HG02852 (cell line): ENCODE data around the gene LRRC47.
"Not testable (repeated sequence)": the region's sequence is repeated elsewhere in the genome, so short reads cannot be mapped to it uniquely, and the experiment has no call there.

ENCODE experiments used
- ATAC-seq: cut with Tn5 transposase; IDR thresholded peaks from one replicate; pipeline ENCODE4 v1.9.1; 2021; ENCODE audit warnings: mild to moderate bottlenecking, moderate library complexity; ENCODE audit not compliant: unreplicated experiment

LRRC47 gene

DNA sequence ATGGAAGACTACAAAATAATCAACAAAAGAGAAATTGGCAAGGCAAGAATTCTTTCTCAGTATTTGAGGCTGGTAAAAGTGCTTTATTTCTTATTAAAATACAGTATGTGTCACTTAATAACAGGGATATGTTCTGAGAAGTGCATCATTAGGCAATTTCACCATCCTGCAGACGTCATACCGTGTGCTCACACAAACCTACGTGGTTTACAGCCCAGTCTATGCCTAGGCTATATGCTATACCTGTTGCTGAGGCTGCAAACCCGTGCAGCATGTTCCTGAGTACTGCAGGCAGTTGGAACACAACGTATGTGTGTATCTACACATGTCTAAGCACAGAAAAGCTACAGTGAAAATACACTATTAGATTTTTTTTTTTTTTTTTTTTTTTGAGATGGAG, 46.8 kb downstream of the LRRC47 start:
- ATAC-seq = no peak

DNA sequence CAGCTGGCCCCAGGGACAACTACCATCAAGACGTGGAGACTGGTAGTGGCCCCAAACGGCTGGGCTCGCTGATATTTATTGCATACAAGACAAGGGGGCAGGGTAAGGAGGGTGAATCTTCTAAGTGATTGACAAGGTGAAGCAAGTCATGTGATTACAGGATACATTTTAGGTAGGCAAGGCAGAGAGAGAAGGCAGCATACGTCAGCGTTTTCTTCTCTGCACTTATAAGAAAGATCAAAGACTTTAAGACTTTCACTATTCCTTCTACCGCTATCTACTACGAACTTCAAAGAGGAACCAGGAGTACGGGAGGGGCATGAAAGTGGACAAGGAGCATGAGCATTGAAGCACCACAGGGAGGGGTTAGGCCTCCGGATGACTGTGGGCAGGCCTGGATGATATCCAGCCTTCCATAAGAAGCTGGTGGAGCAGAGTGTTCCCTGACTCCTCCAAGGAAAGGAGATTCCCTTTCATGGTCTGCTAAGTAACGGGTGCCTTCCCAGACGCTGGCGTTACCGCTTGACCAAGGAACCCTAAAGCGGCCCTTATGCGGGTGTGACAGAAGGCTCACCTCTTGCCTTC, 47.9 kb downstream of the LRRC47 start:
- ATAC-seq = not testable (repeated sequence)

DNA sequence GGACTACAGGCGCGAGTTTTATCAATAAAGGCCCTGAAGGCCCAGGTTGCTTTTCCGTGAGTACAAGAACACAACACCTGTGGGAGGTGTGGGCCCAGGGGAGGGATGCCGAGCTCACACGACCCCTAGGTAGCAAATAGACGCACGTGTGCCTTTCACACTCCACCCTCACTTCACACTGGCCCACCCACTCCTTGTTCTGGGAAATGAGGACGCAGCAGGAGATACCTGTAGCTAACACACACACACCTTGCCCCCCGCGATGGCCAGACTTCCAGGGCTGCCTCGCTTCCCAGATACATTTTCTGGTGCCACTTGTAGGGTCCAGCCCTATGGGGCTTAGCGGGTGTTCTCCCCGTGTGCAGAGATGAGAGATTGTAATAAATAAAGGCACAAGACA, 48.4 kb downstream of the LRRC47 start:
- no peak for ATAC-seq

DNA sequence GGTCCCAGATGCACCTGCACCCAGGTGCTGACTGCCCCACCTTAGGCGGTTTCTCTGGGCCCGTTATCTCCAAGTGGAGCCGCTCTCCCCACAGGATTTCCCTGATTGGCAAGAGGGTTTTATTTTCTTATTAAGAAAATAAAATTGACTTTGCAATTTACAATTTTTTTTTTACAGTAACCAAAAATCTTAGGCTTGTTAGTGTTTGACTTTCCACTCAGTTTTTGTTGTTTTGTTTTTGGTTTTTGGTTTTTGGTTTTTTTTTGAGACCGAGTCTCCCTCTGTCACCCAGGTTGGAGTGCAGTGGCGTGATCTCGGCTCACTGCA, 48.8 kb downstream of the LRRC47 start:
- ATAC-seq = no peak

DNA sequence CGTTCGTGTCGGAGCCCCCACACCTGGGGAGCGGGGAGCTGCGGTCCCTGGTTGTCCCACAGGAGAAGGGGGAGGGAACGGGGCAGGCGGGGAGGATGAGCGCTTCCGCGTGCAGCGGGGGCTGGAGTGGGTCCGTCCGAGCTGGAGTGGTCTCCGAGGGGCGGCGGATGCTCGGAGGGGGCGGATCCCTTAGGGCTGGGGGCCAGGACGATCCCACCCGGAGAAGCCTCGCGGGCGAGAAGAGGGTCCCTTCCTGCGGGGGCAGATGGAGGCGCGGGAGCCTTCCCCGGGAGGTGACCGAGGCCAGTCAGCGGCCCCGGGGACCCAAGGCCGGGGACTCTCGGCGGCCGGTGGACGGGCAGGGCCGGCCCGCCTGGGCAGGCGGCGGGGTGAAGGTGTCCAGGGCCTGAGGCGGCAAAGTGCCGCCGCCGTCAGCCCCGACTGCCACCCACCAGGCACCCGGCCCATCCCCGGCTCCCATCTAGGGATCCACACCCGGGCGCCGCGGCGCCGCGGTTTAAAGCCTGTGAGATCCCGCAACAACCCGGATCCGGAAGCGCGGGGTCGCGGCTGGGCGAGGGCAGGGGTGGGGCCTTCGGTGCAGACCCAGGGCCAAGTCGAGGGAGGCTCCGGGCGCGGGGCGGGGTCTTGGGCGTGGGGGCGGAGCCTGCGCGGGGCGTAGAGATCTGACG, 49.3 kb downstream of the LRRC47 start:
- peak; percentile 79 for ATAC-seq

DNA sequence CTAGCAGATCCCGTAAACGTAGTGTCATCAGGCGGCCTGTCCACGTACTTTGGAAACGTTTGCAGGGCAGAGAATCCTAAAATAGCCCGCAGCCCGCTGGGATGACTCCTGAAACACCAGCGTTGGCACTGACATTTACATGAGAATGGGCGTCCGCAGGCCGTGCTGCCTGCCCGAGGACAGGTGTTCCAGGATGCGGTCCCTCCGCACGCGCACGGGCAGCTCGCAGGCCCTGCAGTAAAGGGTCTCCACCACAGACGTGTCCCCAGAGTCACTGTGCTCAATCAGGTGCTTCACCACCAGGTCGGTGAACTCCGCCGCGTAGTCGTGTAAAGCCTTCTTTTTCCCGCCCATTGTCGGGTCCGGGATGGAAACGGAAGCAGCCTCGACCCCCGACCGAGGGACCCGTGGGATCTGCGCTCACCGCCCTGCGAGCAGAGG, 49.9 kb downstream of the LRRC47 start:
- ATAC-seq = no peak

DNA sequence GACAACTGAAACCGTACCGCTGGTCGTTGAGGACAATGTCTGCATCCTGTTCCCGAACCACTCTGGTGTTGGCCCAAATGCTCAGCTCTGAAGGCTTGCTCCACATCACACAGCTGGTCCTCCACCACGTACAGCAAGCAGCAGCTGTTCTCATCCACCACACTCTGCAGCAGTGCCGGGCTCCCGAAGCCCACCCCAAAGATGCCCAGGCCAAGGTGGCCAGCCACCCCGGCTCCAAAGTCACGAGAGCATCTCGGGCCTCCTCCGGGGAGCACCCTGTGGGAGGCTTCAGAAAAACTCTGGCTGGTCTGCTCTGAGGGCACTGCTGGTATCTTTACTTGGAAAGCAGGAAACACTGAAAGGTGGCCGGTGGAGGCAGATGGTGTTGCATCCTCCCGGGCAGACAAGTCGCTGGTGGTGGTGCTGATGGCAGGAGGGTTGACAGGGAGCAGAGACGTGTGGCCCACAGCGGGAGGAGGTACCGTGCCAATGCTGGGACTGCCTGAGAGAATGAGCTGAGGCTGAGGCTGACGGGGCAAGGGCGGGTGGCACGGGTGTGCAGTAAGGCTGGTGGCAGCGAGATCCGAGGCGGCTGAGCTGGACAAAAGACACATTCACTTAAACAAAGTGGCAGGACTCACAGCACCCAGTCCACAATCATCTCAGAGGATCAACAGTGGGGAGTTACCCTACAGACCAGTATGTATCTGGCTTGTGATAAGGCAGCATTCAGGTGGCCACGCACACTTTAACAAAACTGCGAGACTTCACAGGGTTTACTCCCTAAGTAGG, 50.5 kb downstream of the LRRC47 start:
- ATAC-seq = no peak

DNA sequence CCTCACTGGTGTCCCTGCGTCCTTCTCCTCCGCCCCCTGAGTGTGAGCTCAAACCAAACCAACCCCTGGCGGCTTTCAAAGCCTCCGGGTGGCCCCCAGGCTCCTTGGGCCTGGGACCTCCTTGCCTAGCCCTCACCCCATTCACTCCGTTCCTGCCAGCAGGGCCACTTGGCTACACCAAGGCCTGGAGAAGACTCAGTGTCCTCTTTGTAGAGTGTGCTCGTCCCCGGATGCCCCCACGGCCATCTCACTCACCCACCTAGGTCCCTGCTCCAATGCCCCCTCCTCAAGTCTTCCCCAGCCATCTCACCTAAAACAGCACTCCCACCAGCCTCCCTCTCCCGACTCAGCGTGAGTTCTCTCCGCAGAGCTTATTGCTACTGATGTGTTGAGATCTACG, 51.2 kb downstream of the LRRC47 start:
- no peak for ATAC-seq

DNA sequence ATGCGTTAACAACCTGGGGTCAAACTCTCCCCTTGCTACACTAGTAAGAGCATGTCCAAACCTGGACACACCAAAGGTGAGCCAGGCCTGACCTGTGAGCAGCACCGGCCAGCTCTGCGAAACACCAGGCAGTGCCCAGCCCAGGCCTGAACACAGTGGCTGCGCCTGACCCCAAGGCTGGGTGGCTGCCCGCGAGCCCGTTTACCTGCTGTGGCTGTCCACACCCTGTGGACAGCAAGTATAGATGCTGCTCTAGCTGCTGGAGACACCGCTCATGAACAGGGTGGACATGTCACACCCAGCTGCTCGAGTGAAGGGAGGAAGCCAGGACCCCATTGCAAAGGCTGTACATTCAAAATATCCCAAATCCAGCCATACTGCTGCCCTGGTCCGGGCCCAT, 51.7 kb downstream of the LRRC47 start:
- ATAC-seq = no peak

DNA sequence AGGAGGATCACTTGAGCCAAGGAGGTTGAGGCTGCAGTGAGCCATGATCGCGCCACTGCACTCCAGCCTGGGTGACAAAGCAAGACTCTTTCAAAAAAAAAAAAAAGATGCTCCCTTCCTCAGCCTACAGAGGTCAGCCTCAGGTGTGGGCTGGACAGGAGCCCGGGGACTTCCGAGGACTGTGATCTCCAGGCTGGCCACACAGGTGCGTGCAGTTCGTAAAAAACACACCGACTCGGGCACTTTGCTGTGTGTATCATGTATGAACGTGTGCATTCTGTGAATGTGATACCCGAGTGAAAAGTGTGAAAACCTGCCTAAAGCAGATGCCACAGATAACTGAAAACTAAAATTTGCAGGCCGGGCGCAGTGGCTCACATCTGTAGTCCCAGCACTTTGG, 52.5 kb downstream of the LRRC47 start:
- ATAC-seq = no peak

DNA sequence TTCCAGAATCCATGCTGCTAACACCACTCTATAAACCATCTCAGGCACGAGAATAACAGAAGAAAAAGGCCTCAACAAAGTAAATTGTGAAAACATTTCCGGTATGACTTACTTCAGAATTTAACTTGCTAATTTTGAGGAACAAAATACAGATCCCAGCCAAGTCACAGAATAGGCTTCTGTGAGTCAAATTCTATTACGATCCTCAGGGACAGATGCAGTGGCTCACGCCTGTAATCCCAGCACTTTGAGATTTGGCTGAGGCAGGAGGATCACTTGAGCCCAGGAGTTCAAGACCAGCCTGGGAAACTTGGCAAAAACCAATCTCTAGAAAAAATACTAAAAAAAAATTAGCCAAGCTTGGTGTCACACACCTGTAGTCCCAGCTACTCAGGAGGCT, 52.9 kb downstream of the LRRC47 start:
- no peak for ATAC-seq

DNA sequence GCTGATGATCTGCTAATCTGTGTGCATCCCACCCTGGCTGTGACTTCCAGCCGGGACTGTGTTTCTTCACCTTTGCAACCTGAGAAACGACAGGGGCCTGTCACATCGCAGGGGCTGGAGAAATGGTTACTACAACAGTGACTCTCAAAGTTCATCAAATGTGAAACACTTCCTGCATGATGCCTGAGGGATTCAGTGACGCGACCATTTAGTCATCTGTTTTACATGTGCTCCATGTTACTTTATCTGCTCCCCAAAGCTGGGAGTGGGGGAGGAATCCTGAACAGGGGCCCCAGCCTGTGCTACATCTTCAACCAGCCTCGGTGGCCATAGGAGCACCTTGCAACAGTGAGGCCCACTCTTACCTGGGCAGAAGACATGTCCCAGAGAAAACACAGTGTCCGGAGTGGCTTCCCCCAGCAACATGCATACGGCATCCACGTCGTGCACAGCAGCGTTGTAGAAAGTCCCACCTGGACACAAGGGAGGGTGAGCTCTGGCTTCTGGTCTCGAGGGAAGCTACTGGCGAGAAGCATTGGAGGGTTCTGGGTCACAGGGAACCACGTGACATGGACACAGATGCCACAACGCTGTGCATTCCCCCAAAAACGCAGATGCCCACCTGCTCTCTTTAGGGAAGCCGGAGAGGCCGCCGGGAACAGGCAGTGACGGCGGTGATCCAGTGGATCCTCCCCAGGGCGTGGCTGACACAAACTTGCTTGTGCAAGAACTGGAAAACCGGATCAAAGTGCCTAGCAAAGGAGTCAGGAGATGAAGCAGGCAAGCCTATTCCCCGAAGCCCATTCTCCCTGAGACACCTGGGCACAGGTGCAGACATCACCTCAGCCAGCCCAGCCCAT, 53.6 kb downstream of the LRRC47 start:
- ATAC-seq = no peak

DNA sequence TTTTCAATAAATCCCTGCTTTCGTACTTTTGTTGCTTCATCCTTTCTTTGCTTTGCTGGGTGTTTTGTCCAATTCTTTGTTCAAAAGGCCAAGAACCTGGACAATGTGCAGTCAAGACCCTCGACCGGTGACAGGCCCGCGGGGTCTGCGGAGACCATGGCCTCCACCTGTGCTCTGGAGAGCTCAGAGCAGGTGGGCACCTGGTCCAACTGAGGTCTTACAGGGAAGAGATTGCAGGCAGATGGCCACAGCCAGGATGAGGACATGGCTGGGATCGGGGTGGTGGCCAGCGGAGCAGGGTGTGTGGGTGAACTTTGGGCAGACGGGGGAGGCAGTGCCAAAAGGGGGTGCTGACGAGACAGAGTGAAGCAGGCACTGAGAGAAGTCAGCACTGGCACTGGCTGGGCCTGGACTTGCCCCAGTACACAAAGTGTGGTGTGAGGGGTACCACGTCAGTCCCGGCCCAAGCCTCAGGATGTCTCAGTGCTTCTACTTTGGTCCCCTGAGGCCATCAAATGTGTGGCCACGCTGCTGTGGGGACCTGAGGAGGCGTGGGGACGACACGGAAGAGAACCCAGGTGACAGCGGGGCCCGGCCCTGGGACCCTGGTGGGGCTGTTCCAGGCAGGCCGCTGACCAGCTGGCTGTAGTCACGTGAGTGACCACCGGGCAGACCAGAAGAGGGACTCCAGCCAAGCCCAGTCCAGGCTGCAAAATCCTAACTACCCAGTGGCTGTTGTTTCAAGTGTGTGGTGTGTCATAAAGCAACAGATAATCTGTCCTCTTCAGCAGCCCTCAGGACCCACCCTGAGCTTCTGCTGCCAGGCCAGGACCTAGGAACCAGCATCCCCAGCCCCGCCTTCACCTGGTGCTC, 54.5 kb downstream of the LRRC47 start:
- no peak for ATAC-seq

DNA sequence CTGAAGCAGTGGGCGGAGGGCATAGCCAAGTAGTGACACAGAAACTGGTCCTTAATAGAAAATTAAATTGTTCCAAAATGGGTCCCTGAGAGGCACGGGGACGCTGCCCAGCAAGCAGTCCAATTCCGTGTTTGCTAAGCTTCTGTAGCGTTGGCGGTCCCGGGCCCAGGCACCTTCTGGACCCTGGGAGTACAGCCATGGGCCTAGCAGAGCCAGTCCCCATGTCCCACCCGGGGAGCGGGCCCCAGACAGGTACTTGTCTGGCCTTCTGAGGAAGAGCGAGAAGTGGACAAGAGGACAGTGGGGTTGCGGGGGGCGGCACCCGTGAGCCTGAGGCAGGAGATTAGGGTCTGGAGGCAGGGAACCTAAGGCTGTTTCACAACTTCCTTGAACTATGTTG, 55.5 kb downstream of the LRRC47 start:
- no peak for ATAC-seq

DNA sequence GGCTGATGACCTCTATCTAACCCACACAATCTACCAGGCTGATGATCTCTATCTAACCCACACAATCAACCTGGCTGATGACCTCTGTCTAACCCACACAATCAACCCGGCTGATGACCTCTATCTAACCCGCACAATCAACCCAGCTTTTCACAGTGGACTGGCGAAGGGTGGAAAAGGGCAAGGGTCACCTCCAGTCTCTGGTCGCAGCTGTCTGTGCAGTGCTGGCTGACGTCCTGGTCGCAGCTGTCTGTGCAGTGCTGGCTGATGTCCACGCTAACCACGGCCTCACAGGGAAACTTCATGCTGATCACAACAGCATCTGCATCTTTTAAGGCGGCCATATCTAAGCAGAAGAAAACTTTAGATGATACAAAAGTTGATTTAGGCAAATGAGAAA, 56.3 kb downstream of the LRRC47 start:
- no peak for ATAC-seq

DNA sequence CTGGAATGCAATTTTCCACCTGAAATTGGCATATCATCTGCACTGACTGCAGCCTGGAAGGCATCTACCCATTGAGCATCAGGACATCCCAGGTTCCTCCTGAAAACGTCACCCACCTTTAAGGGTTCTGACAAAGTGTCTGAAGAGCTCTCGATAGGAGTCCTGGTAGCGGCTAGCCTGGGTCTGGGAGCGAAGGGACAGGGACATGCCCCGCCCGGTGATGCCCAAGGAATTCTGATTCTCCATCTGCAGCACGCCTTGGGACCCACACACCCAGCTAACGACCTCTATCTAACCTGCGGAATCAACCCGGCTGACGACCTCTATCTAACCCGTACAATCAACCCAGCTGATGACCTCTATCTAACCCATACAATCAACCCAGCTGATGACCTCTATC, 57.4 kb downstream of the LRRC47 start:
- no peak for ATAC-seq

DNA sequence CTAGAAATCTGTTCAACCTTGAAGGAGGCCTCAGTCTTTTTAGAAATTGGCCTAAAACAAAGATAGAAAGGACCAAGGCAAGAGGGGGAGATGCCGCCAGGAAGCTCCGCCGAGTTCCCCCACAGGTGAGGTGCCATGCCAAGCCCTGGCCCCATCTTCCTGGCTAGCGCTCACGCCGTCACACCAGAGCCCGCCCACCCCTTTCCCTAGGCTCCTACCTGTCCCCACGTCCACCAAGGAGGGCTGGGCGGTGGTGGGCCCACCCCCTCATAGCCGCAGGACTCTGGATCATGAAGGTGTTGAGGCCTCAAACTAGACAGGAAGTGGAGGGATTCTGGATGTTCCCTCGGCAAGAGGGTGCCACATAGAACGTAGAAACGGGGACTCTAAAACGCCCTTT, 59.6 kb downstream of the LRRC47 start:
- ATAC-seq = no peak

DNA sequence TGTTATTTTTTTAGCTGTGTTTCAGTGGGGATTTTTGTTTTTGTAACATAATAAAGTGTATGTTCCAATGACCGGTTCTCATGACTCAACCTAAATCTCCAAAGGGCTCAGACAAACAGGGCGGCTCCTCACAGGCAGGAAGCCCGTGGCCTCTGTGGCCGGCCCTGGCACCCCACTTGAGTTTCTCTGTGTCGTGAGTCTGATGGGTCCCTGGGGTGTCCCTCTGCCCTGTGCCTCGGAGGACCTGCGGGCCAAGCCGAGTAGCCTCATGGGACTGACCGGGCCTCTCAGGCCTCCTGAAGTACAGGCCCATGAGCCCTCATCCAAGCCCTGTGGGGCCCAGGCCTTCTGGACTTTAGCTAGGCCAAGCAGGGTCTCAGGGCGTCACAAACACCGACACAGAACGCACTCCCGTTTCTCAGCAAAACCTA, 60.2 kb downstream of the LRRC47 start:
- no peak for ATAC-seq

DNA sequence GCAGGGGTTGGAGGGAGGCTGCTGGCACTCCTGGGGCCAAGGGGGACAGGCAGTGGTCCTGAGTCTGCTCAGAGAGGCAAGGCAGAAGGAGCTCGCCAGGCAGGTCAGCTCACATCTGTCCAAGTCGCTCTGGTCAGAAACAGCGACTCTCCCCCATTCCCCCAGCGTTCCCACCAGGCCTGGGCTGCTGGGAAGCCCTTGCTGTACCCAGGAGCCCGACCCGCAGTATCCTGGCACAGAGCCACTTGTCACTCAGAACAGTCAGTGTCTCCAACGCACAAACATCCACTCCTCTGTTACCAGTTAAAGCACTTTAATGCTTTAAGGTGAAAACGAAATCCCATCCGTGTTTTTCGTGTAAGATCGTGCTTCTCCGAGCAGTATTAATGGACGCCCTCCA, 60.6 kb downstream of the LRRC47 start:
- ATAC-seq = no peak

DNA sequence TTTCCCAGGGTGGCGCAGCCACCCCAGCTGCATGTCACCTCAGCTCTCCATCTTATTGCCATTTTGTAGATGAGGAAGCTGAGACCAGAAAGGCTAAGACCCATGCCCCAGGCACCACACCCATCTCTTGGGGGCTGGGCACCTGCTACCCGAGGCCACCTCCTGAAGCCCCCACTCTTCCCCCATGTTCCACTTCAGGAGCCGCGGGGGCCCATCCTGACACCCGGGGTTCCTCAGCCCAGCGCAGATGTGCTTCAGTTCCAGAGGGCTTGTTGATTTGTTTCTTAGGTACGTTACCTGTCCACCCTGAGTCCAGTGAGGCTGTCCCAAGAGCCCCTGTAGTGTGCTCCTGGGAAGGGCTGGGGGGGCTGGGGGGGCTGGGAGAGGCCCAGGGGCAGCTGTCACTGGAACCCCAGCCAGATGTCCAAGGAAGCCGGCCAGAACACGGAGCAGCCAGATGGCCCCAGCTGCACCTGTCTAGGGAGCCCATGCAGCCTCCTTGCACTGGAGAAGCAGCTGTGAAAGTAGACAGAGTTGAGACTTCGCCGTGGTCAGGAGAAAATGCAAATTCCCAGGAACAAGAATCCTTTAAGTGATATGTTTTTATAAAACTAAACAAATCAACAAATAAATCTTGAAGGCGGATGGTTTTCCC, 61.1 kb downstream of the LRRC47 start:
- no peak for ATAC-seq
